Prostate gland (tissue), 2 donors: ENCODE results near the gene BORCS6. TPM values are rescaled to one million over a fixed set of nuclear protein-coding genes. Genes with fewer than 3 reads are reported as not detected.
"Not testable (repeated sequence)": the region's sequence is repeated elsewhere in the genome, so short reads cannot be mapped to it uniquely, and the experiment has no call there.

Experiments
- DNase-seq: peaks from one replicate; pipeline ENCODE4 v3.0.0-alpha.2; 2019; ENCODE audit warnings: low spot score
- H3K27ac ChIP-seq, 2 donors: fragments of 200-600 bp; sonication (generic); 2 replicates each; pipeline ENCODE4 v1.5.1; 2017 to 2019
- H3K27me3 ChIP-seq: fragments of 200-600 bp; sonication (generic); replicated peaks from 2 replicates; pipeline ENCODE4 v1.5.1; 2019; ENCODE audit not compliant: insufficient read depth
- H3K36me3 ChIP-seq, 2 donors: fragments of 200-600 bp; sonication (generic); 1 replicate in 1 of 2; 2 replicates in 1 of 2; pipeline versions ENCODE4 v1.5.1 to v1.8.1; 2017 to 2019
- H3K4me1 ChIP-seq: fragments of 200-600 bp; sonication (generic); replicated peaks from 2 replicates; pipeline ENCODE4 v1.5.1; 2019
- H3K4me3 ChIP-seq, 2 donors: fragments of 200-600 bp; sonication (generic); 2 replicates each; pipeline ENCODE4 v1.5.1; 2017 to 2019
- H3K9me3 ChIP-seq: fragments of 200-600 bp; sonication (generic); 2 replicates; pipeline ENCODE4 v1.5.1; 2017
- CTCF ChIP-seq, 4 experiments: fragments of 200-600 bp in 2 of 4; fragments of 450-650 bp in 2 of 4; sonication (generic) in 2 of 4; IDR thresholded peaks; 1 replicate in 3 of 4; 2 replicates in 1 of 4; pipeline ENCODE4 v1.5.1; 2016 to 2019; ENCODE audit warnings: antibody characterized with exemption in 4 of 4, mild to moderate bottlenecking in 2 of 4, moderate library complexity in 2 of 4
- POLR2A ChIP-seq: fragments of 450-650 bp; IDR thresholded peaks from one replicate; pipeline ENCODE4 v1.6.1; 2016; ENCODE audit warnings: antibody characterized with exemption, mild to moderate bottlenecking
- POLR2AphosphoS5 ChIP-seq: sonication (generic); formaldehyde crosslinking; IDR thresholded peaks from one replicate; pipeline ENCODE4 v1.6.1; 2017; ENCODE audit warnings: antibody characterized with exemption
- WGBS: methylation state at CpG from one replicate; pipeline ENCODE4 v1.1.5; 2018; 5-methylcytosine and 5-hydroxymethylcytosine counted together
- intact Hi-C: fragments of 100-400 bp; cut with DNase I; formaldehyde crosslinking; loops from one replicate; pipeline ENCODE4 v1.14.2; 2022
- total RNA-seq, 2 donors: library from RNA; depleted of rRNA; stranded (reverse); fragments of >200 nt; gene quantifications; one replicate each; pipeline ENCODE4 v1.1.0, GENCODE V29; 2016

BORCS6 gene
- total RNA-seq, 2 donors from 2014 or later: 9.6 to 19.1 TPM

GRCh38 chr17:8221663-8222379 lies 31.8 kb upstream of the BORCS6 start:
- H3K9me3 ChIP-seq: no peaks in the 10 kb centered on the region
- intact Hi-C loops: loop anchor here (1.0 to 2.0 kb wide), 2 partner anchors 35 to 103 kb away; partner anchors contain the start of gene ALOXE3
- WGBS: under 1% methylated on average over 40 of the region's 40 CpGs
- H3K4me1 ChIP-seq: peaks cover 9% of the 10 kb centered on the region
- H3K36me3 ChIP-seq: no peaks in the 10 kb centered on the region
- H3K27me3 ChIP-seq: no peaks in the 10 kb centered on the region
- H3K27ac ChIP-seq: peak overlapping the region; percentile 98 to 99
- TF ChIP-seq CTCF (IDR thresholded peaks at IDR 0.05) (no peak), POLR2A (no peak), POLR2AphosphoS5 (peak; percentile 85)
- H3K4me3 ChIP-seq: peak overlapping the region; percentile 41 to 55
- DNase-seq: peak; percentile 93

- WGBS: under 1% methylated on average over 45 of the region's 45 CpGs
- peak; percentile 81 for TF ChIP-seq POLR2AphosphoS5
- TF ChIP-seq POLR2A: no peak
- TF ChIP-seq CTCF (IDR thresholded peaks at IDR 0.05): peak in 1 of 4 experiments; percentile 16
- peak; percentile 94 for DNase-seq
- peak overlapping the region; percentile 98 to 99 for H3K27ac ChIP-seq
- no peaks in the 10 kb centered on the region for H3K27me3 ChIP-seq
- no peaks in the 10 kb centered on the region for H3K9me3 ChIP-seq
- H3K4me1 ChIP-seq: peaks cover 9% of the 10 kb centered on the region
- peak overlapping the region; percentile 41 to 55 for H3K4me3 ChIP-seq
- H3K36me3 ChIP-seq: no peaks in the 10 kb centered on the region
- intact Hi-C loops: loop anchor here (2.0 kb wide), 1 partner anchor 102 kb away; the partner anchor contains the start of gene ALOXE3
These were observed 31.0 kb upstream of the BORCS6 start for GRCh38 chr17:8220783-8221662.

GRCh38 chr17:8214000-8214399 lies 24.0 kb upstream of the BORCS6 start:
- H3K9me3 ChIP-seq, H3K4me3 ChIP-seq, H3K27ac ChIP-seq, DNase-seq, H3K36me3 ChIP-seq, H3K4me1 ChIP-seq, H3K27me3 ChIP-seq, intact Hi-C loops: not testable (repeated sequence)
- WGBS: 88% methylated on average over 15 of the region's 15 CpGs

GRCh38 chr17:8212312-8213180 lies 22.6 kb upstream of the BORCS6 start:
- Histone ChIP-seq H3K36me3 (no peaks in the 10 kb centered on the region), H3K4me1 (no peaks in the 10 kb centered on the region), H3K4me3 (no peak overlapping the region), H3K27ac (no peak overlapping the region), H3K9me3 (no peaks in the 10 kb centered on the region), H3K27me3 (no peaks in the 10 kb centered on the region)
- WGBS: 82% methylated on average over 14 of the region's 14 CpGs
- no peak for DNase-seq
- TF ChIP-seq POLR2A: no peak
- no peak for TF ChIP-seq CTCF (IDR thresholded peaks at IDR 0.05)
- TF ChIP-seq POLR2AphosphoS5: no peak
- intact Hi-C loops: no loop called here
